Temporal lobe (tissue), 2 donors: Measurements from ENCODE around the gene TOGARAM2. TPM values are rescaled to one million over a fixed set of nuclear protein-coding genes. Genes with fewer than 3 reads are reported as not detected.

Experiments used
- small RNA-seq: library from RNA; depleted of rRNA; stranded (forward); fragments of <200 nt; gene quantifications from one replicate; pipeline ENCODE3, GENCODE V24; 2014; ENCODE audit warnings: low replicate concordance
- total RNA-seq: library from RNA; depleted of rRNA; stranded (reverse); fragments of >200 nt; gene quantifications from one replicate; pipeline ENCODE4 v1.2.3, GENCODE V29; 2014

Gene TOGARAM2
- total RNA-seq, 1 donor from 2014 or later: under 0.01 TPM

Small RNAs within 50 kb of the gene (small RNA-seq; reads per million reads assigned to genes)
- gene RF00019: not detected

Other genes with a start within 250 kb of the TOGARAM2 start
- gene PPP1CB, start 229.5 kb upstream of the TOGARAM2 start, total RNA-seq: 228 TPM
- gene SPDYA, start 170.5 kb upstream of the TOGARAM2 start, total RNA-seq: 1.5 TPM
- gene TRMT61B, start 111.0 kb upstream of the TOGARAM2 start, total RNA-seq: 21.4 TPM
- 32.2 TPM for gene WDR43, start 86.6 kb upstream of the TOGARAM2 start, total RNA-seq
- gene PCARE, start 93.2 kb downstream of the TOGARAM2 start, total RNA-seq: under 0.01 TPM
- gene CLIP4, start 134.1 kb downstream of the TOGARAM2 start, total RNA-seq: 27.5 TPM